DOHH2 (cell line): ENCODE data around the gene CEP78.
"Not testable (repeated sequence)": the region's sequence is repeated elsewhere in the genome, so short reads cannot be mapped to it uniquely, and the experiment has no call there.

Source experiments
- EZH2phosphoT487 ChIP-seq: fragments of 200-600 bp; sonication (generic); IDR thresholded peaks from 2 replicates; pipeline ENCODE4 v1.6.1; 2017; ENCODE audit warnings: borderline replicate concordance, mild to moderate bottlenecking, antibody characterized with exemption, low read length, moderate library complexity, mixed read lengths
- TF ChIP-seq, protein P1 (sequence below): fragments of 200-600 bp; sonication (generic); IDR thresholded peaks from one replicate; pipeline ENCODE4 v1.5.1; 2014; ENCODE audit warnings: antibody characterized with exemption, mild to moderate bottlenecking, low read depth, low read length; ENCODE audit not compliant: poor library complexity, severe bottlenecking

- TF ChIP-seq, protein P1, sequence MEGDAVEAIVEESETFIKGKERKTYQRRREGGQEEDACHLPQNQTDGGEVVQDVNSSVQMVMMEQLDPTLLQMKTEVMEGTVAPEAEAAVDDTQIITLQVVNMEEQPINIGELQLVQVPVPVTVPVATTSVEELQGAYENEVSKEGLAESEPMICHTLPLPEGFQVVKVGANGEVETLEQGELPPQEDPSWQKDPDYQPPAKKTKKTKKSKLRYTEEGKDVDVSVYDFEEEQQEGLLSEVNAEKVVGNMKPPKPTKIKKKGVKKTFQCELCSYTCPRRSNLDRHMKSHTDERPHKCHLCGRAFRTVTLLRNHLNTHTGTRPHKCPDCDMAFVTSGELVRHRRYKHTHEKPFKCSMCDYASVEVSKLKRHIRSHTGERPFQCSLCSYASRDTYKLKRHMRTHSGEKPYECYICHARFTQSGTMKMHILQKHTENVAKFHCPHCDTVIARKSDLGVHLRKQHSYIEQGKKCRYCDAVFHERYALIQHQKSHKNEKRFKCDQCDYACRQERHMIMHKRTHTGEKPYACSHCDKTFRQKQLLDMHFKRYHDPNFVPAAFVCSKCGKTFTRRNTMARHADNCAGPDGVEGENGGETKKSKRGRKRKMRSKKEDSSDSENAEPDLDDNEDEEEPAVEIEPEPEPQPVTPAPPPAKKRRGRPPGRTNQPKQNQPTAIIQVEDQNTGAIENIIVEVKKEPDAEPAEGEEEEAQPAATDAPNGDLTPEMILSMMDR: not testable (repeated sequence)
- TF ChIP-seq EZH2phosphoT487: not testable (repeated sequence)
Observed at GRCh38 chr9:78221841-78222240, 14.0 kb upstream of the CEP78 start.
